GM12874 (cell line): Measurements from ENCODE around the gene OTOP3.

ENCODE experiments used
- CTCF ChIP-seq: IDR thresholded peaks from 2 replicates; pipeline ENCODE4 v1.5.1; 2011; ENCODE audit warnings: low read depth, mild to moderate bottlenecking, control low read depth, low read length, moderate library complexity; ENCODE audit not compliant: insufficient read depth

The OTOP3 gene

GRCh38 chr17:74963656-74964055 is 28.0 kb downstream of the OTOP3 start:
- TF ChIP-seq CTCF = no peak

- no peak for TF ChIP-seq CTCF
Observed at GRCh38 chr17:74964246-74964761, 28.6 kb downstream of the OTOP3 start.

DNA sequence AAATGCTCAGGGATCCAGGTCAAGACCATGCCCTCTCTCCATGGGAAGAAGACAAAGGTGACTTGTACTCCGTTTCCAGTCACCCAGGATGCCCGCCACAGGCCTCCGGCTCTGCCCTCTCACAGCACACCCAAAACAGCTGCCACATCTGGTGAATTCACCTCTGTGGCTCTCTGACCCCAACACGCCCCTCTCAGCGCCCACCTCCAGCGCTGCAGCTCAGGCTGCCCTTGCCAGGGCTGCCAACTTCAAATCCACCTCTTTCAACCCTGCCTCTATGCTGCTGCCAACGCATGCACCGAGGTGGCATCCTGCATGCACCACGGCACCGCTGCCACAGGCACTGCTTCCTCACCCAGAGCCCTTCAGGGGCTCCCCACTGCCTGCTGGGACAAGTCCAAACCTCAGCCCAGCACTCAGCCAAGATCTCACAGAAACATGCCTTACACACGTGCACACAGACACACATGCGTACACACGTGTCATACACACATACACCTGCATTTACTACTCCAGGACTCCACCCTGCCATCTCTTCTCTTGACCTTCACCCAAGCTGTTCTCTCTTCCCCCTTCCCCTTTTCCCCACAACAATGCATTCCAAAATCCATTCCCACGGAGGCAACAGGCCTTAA is 29.4 kb downstream of the OTOP3 start:
- TF ChIP-seq CTCF = no peak

DNA sequence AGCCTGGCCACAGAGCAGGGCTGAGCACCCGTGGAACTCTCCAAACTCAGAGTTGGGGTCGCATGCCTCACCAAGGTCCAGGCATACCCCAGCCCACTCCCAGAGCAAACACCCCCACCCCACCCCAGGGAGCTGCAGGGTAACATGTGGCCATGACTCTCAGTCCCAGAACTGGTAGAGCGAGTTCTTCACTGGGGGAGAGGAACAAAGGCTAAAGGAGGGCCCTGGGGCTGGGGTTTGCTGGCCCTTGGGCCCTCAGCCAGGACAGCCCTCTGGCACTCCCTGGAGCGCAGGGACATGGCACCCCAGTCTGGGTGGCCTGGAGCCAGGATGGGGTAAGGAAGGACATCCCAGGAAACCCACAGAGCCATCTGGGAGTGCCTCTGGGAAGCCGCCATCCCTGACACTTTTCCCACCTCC is 32.7 kb downstream of the OTOP3 start:
- no peak for TF ChIP-seq CTCF

- no peak for TF ChIP-seq CTCF
Observed at GRCh38 chr17:74970395-74970794, 34.7 kb downstream of the OTOP3 start.

DNA sequence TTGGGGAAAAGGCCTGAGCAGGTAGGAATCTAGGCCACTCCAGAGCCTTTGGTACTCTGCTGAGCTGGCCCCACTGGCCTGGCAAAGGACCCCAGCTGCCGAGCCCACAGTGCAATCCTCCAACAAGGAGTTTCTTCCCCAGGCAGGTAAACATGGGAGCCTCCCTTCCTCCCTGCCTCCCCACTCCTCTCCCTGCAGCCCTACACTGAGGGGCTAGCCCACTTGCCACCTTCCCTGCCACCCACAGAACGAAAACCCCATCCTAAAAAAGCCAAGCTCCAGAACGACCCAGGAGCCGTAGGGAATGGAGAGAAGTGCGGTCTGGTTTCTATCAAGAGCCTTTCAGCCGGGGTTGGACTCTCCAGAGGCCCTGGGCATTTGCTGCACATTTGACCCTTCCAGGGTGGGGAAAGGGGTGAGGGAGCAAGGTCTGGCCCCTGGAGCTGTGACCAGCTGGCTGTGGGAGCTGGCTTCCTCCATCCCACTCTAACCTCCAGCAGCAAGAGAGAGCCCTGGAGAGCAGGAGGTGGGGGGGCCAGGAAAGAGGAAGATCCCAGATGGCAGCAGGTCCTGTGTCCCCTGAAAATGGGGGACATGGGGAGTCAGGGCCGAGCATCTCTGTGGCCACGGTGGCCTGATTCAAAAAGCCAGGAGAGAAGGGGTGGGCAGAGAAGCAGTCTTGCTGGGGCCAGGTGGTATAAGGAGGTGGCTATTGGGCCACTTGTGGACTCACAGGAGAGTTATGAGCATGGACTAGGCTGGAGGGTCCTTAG is 35.6 kb downstream of the OTOP3 start:
- no peak for TF ChIP-seq CTCF

GRCh38 chr17:74971842-74972106 is 36.1 kb downstream of the OTOP3 start:
- no peak for TF ChIP-seq CTCF
